GM18907 (cell line): ENCODE measurements around the gene DNASE1L2.

Experiments used
- ATAC-seq: cut with Tn5 transposase; IDR thresholded peaks from one replicate; pipeline ENCODE4 v1.9.1; 2021; ENCODE audit warnings: mild to moderate bottlenecking, moderate library complexity; ENCODE audit not compliant: unreplicated experiment

The DNASE1L2 gene

GRCh38 chr16:2236337-2237101, at the start of gene DNASE1L2:
Gene DNASE1L2, plus strand, starts transcription at chr16:2236444. Its CDS starts 373 bp downstream, at chr16:2236817.
- ATAC-seq = no peak

DNA sequence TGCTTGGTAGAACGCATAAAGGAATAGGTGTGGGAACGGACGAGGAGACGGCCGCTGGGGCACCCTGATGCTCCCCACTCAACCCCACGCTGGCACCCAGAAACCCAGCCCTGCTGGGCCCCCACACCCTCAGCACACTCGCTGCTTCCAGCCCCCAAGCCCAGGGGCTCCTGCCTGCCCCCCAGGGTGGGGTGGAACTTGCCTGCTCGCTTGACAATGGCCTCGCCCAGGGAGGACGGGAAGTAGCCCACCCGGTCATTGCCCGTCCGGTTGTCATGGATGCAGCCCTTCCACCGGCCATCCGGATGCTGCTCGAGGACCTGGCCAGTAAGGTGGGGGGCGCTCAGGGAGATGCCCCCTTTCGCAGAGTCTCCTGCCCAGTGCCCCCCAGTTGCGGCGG, 49.7 kb upstream of the DNASE1L2 start:
- no peak for ATAC-seq

DNA sequence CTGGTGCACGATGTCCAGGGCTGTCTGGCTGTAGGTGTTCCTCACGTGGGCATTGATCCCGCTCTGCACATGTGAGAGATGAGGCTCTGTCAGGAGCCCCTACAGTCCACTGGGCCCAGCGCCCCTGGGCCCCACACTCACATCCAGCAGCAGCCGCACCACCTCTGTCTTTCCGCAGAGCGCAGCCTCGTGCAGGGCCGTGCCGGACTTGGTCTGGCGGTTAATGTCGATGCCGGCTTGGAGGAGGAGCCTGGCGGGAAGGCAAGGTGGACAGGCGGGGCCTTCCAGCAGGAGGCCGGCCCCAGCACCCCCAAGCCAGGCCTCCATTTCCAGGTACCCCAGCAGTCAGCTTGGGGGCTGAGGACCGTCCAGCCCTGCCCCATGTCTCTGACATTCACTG, 49.0 kb upstream of the DNASE1L2 start:
- ATAC-seq = no peak

DNA sequence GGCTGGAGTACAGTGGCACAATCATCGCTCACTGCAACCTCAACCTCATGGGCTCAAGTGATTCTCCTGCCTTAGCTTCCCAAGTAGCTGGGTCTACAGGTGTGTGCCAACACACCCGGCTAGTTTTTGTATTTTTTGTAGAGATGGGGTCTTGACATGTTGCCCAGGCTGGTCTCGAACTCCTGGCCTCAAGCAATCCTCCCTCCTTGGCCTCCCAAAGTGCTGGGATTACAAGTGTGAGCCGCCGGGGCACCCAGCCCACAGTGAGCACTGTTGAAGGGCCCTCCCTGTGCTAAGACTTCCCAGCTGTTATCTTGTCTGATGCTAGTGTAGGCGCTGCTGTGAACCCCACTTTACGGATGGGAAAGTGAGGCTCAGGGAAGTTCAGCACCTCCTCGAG, 47.8 kb upstream of the DNASE1L2 start:
- no peak for ATAC-seq

DNA sequence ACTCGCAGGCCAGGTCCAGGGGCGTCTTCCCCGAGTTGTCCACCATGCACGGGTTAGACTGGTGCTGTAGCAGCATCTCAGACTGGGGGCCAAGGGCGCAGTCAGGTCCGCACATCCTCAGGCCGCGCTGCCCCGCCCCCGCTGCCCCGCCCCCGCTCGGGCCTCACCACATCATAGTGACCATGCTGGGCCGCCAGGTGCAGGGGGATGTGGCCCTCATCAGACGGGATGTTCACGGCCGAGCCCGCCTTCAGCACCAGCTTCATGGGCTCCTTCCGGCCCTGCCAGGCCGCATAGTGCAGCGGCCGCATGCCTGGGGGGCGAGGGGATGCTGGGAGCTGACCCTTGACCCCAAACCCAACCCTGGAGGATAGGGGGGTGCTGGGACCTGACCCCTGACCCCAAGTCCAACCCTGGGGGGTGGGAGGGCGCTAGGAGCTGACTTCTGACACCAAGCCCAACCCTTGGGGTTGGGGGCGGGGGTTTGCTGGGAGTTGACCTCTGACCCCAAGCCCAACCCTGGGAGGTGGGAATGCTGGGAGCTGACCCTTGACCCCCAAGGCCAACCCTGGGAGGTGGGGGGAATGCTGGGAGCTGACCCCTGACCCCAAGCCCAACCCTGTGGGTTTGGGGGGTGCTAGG, 46.9 kb upstream of the DNASE1L2 start:
- no peak for ATAC-seq

DNA sequence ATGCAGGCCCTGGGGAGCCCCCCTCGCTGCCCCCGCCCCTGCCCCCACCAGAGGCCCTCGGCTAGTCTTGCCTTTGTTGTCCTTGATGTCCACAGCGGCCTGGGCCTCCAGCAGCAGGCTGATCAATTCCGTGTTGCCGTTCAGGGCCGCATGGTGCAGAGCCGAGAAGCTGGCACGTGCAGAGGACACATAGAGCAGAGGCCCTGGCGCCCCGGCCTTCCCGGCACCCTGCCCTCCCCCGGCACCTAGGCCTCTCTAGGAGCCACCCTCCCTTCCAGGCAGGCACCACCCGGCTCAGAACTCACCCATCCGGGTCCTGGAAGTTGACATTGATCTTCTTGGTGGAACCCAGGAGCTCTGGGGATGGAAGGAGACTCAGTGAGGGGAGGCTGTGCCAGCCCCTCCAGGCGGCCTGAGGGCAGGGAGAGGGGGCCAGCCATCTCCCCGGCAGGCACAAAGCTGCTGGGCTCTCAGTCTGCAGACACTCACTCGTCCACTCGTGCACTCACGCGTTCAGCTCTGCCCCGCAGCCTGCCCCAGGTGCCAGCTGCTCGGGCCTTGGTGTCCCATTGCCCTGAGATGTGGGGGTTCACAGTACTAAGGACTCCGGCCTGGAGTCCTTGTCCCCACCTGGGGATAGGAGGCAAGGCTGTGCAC, 46.1 kb upstream of the DNASE1L2 start:
- no peak for ATAC-seq

- no peak for ATAC-seq
These were observed 45.4 kb upstream of the DNASE1L2 start for GRCh38 chr16:2190659-2191445.

- ATAC-seq = no peak
These were observed 44.9 kb upstream of the DNASE1L2 start for GRCh38 chr16:2191446-2191706.

DNA sequence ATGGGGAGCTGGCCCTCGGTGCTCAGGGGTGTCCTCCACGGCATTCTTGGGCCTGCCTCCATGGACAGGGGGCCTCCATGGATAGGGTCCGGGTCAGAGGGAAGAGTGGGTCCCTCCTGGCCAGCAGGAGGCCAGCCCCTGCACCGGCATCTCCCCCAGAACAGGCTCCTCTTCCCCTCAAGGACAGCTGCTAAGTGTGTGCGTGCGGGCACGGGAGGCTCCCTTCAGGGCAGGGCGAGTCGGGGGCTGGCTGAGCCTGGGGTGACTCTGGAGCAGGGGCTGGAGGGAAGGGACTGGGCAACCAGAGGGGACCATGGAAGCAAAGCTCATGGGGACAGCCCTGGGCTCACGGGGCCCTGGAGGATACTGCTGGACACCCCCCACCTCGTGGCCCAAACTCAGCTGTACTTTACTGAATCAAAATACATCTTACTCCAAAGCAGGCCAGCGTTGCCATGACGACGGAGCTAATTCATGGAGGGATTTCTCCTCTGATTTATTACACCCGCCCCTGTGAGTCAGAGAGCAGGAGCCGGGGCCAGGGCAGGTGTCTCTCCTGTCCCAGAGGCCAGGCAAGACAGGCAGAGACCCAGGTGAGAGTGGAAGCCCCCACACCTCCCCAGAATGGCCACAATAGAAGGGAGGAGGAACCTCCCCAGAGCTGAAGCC, 41.9 kb upstream of the DNASE1L2 start:
- no peak for ATAC-seq

DNA sequence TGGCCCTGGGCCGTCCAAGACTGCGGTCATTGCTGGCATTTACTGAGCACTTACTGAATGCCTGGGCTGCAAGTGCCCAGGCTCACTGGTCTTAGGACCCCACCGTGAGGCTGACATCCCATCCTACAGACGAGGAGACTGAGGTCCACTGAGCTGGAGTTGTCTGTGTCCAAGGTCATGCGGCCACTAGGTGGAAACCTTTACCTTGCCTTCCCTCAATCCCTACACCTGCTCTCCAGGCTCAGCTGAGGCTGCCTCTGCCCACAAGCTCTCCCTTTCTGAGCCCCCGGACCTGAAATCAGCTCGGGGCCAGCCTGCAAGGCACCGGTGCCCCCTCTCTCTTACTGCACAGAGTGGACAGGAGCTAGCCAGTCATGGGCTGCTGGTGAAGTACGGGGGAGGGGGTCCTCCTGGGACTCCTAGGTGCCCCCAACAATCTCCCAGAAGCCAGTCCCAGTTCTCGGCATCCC, 41.4 kb upstream of the DNASE1L2 start:
- no peak for ATAC-seq

- no peak for ATAC-seq
These were observed 40.7 kb upstream of the DNASE1L2 start for GRCh38 chr16:2195322-2196161.

DNA sequence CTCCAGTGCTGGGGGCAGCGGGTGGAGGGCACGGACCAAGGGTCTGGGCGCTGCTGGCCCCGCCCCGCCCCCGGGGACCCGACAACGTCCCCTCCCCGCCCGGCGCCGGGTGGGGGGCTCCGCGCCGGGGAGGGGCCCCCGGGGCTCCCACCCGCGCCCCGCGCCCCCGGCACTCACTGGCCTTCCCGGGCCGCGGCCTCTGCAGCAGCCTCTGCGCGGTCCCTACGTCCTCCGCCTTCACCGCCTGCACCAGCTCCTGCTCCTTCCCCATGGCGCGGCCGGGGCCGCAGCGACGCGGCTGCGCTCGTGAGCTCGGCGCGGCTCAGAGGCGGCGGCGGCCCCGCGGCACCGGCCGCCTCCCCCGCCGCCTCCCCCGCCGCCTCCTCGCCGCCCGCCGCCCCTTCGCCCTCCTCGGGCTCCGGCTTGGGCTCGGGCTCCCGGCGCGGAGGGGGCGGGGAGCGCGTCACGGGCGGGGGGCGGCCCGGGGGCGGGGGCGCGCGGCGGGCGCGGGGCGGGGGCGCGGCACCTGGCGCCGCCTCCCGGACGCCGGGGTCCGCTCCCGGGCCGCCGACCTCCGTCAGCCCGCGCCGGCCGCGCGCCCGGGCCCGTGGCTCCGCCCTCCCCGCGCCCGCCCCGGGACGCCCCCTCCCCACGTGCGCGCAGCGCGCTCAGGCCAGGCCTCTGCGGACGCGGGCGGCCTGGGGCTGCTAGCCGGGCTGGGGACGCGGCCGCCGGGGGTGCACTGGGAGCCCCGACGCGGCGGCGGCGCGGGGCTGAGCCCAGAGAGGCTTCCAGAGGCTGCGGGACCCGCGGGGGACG, 39.9 kb upstream of the DNASE1L2 start, which contains the start of gene CASKIN1:
TSS of gene CASKIN1 (minus strand) at position 444 of the 819 bp plus-strand sequence. CDS start at position 271, 173 bp downstream.
- no peak for ATAC-seq

DNA sequence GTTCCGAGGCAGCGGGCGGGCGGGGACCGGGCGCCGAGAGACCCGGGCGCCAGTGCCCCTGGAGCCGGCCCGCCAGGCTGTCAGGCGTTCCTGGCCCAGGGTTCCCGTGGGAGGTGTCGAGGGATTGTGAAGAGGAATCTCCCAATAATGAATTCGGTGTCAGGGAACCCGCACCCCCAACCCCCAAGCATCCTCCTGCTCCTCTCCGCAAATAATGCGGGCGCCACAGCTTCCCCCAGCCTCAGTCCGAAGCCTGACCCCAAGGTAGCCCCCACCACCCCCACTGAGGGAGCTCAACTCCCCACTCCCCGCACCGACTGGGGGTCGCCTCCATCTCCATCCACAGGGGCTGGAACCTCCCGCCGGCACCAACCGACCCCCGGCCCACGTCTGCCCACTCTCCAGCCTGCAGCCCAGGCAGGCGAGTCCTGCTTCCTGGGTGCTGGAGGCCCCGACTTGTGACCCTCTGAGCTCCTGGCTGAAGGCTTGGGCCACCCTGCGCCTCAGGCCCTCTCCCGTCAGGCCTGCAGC, 39.2 kb upstream of the DNASE1L2 start:
- ATAC-seq = no peak

DNA sequence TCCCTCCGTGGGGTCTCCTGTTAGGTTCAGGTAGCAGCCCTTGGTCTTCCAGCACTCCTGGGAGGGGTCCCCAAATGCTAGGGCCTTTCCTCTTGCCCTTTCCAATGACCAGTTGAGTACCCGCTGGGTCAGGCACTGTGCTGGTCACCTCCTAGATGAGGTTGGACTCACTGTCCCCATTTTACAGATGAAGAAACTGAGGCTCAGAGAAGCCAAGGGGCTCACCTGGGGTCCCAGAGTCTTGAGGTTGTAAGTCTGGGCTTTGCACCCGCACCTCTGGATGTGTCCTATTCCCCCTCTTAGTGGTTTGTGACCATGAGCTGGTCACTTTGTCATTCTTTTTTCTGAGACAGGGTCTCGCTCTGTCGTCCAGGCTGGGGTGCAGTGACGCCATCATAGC, 38.5 kb upstream of the DNASE1L2 start:
- ATAC-seq = no peak

GRCh38 chr16:2198283-2198682, 38.0 kb upstream of the DNASE1L2 start:
- no peak for ATAC-seq

- no peak for ATAC-seq
These were observed 37.1 kb upstream of the DNASE1L2 start for GRCh38 chr16:2199095-2199494.

DNA sequence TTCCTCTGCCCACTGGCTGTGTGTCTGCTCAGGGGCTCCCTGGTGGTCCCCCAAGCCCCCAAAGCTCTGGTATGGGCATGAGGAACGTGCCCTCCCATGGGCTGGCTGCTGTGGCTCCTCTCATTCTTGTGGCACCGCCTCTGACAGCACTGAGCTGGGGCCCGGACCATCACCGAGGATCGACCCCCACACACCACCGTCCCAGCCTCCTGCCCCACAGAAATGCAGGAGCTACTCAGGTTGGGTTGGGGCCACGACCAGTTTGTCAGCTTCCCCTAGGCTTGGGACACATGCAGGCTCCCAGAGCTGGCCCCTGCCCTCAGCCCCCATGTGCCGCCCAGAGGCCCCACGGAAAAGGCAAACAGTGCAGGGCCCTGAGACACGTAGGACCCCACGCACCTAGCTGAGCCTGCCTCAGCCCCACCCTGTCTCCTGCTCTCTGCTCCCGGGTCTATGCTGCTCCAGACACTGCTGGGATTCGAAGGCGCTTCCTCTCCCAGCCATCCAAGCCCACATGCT, 36.6 kb upstream of the DNASE1L2 start:
- no peak for ATAC-seq

GRCh38 chr16:2200313-2200712, 35.9 kb upstream of the DNASE1L2 start:
- ATAC-seq = no peak
